A549 (cell line): ENCODE data around the gene CNTN1. TPM values are rescaled to one million over a fixed set of nuclear protein-coding genes. Genes with fewer than 3 reads are reported as not detected.

Source experiments
- ATAC-seq, 2 experiments: fragments of 200-7000 bp in 1 of 2; fragments of >200 bp in 1 of 2; cut with Nextera tagmentation in 1 of 2; cut with Tn5 transposase in 1 of 2; 3 replicates each; pipeline versions ENCODE4 v1.8.0 to v1.9.1; 2018 to 2020; ENCODE audit warnings: mild to moderate bottlenecking in 1 of 2, moderate library complexity in 1 of 2
- CTCF ChIA-PET: fragments of 300-600 bp; sonication (Branson Sonifier 250); formaldehyde crosslinking; extraction: SDS; loops from one replicate; lab custom pipeline; 2021; ENCODE audit warnings: antibody characterized with exemption, inconsistent platforms; lab: Yijun Ruan, JAX
- POLR2A ChIA-PET: fragments of 350-600 bp; formaldehyde crosslinking; extraction: SDS; loops from one replicate; lab custom pipeline; 2021; ENCODE audit warnings: antibody characterized with exemption, inconsistent platforms; lab: Yijun Ruan, JAX
- DNase-seq, 2 experiments: peaks; one replicate each; pipeline versions ENCODE4 v3.0.0 to v3.0.0-alpha.2; 2011 to 2016; ENCODE audit warnings: low read depth in 1 of 2, low spot score in 1 of 2
- FAIRE-seq: peaks from 2 replicates; lab custom pipeline; 2011; peaks lifted over from hg19 to GRCh38; lab: Jason Lieb, UNC
- H3K27ac ChIP-seq, 2 experiments: fragments of >200 bp; sonication (Bioruptor Twin); formaldehyde crosslinking; 3 replicates each; pipeline ENCODE4 v1.5.1; 2016 to 2017
- H3K4me1 ChIP-seq: fragments of >200 bp; sonication (Bioruptor Twin); formaldehyde crosslinking; 3 replicates; pipeline ENCODE4 v1.6.1; 2016
- H3K4me2 ChIP-seq: fragments of >200 bp; sonication (Bioruptor Twin); formaldehyde crosslinking; 3 replicates; pipeline ENCODE4 v1.6.1; 2016
- H3K4me3 ChIP-seq: fragments of >200 bp; sonication (Bioruptor Twin); formaldehyde crosslinking; 3 replicates; pipeline ENCODE4 v1.5.1; 2016
- H3K9me3 ChIP-seq: fragments of >200 bp; sonication (Bioruptor Twin); formaldehyde crosslinking; 3 replicates; pipeline ENCODE4 v1.6.1; 2016
- CHD2 ChIP-seq: fragments of 150-350 bp; IDR thresholded peaks from 2 replicates; pipeline ENCODE4 v1.6.1; 2014; ENCODE audit warnings: low read length; ENCODE audit not compliant: partially characterized antibody
- CHD4 ChIP-seq: fragments of 200-600 bp; sonication (generic); IDR thresholded peaks from 2 replicates; pipeline ENCODE4 v1.6.1; 2016; ENCODE audit warnings: antibody characterized with exemption, mild to moderate bottlenecking, borderline replicate concordance
- EHF ChIP-seq: fragments of 250-450 bp; sonication (Bioruptor Pico); IDR thresholded peaks from 2 replicates; pipeline ENCODE4 v1.5.0; 2020; ENCODE audit warnings: mild to moderate bottlenecking
- EP300 ChIP-seq, 2 experiments: fragments of >200 bp; sonication (Bioruptor Twin); formaldehyde crosslinking; IDR thresholded peaks; 2 replicates in 1 of 2; 3 replicates in 1 of 2; pipeline ENCODE4 v1.6.1; 2016 to 2017
- ESRRA ChIP-seq: fragments of 150-350 bp; IDR thresholded peaks from 2 replicates; pipeline ENCODE4 v1.6.1; 2014; ENCODE audit warnings: mild to moderate bottlenecking, low read length, borderline replicate concordance
- FOSL2 ChIP-seq, 2 experiments: fragments of 450-650 bp in 1 of 2; fragments of >200 bp in 1 of 2; sonication (Bioruptor Twin) in 1 of 2; formaldehyde crosslinking; IDR thresholded peaks; 2 replicates each; pipeline versions ENCODE4 v1.5.0 to v1.6.1; 2016 to 2020; ENCODE audit warnings: mild to moderate bottlenecking in 1 of 2, moderate library complexity in 1 of 2
- GATA3 ChIP-seq: IDR thresholded peaks from 2 replicates; pipeline ENCODE4 v1.6.1; 2012; ENCODE audit warnings: borderline replicate concordance
- HDAC2 ChIP-seq: fragments of 200-600 bp; sonication (generic); IDR thresholded peaks from 2 replicates; pipeline ENCODE4 v1.6.1; 2016
- KDM1A ChIP-seq: fragments of 200-600 bp; sonication (generic); IDR thresholded peaks from 2 replicates; pipeline ENCODE4 v1.6.1; 2016; ENCODE audit warnings: low read depth, mild to moderate bottlenecking
- KDM5A ChIP-seq: fragments of 200-600 bp; sonication (generic); IDR thresholded peaks from 2 replicates; pipeline ENCODE4 v1.6.1; 2016; ENCODE audit warnings: antibody characterized with exemption, mild to moderate bottlenecking
- MAFK ChIP-seq: fragments of 450-650 bp; IDR thresholded peaks from 2 replicates; pipeline ENCODE4 v1.6.1; 2014; ENCODE audit not compliant: partially characterized antibody
- MAX ChIP-seq: IDR thresholded peaks from 2 replicates; pipeline ENCODE4 v1.6.1; 2012
- PHF8 ChIP-seq: fragments of 200-600 bp; sonication (generic); IDR thresholded peaks from 2 replicates; pipeline ENCODE4 v1.6.1; 2016; ENCODE audit warnings: low read depth, mild to moderate bottlenecking, antibody characterized with exemption, moderate library complexity, borderline replicate concordance
- RCOR1 ChIP-seq: fragments of 150-350 bp; IDR thresholded peaks from 2 replicates; pipeline ENCODE4 v1.6.1; 2014; ENCODE audit warnings: antibody characterized with exemption, low read length, low read depth
- RNF2 ChIP-seq: fragments of 200-600 bp; sonication (generic); IDR thresholded peaks from 2 replicates; pipeline ENCODE4 v1.6.1; 2016; ENCODE audit warnings: low read depth, mild to moderate bottlenecking, antibody characterized with exemption, moderate library complexity, borderline replicate concordance
- SREBF2 ChIP-seq: fragments of 450-650 bp; IDR thresholded peaks from 2 replicates; pipeline ENCODE4 v1.6.1; 2014; ENCODE audit warnings: mild to moderate bottlenecking, moderate library complexity
- TP53 ChIP-seq: fragments of 250-450 bp; sonication (Bioruptor Pico); IDR thresholded peaks from 2 replicates; pipeline ENCODE4 v1.5.0; 2021; ENCODE audit warnings: mild to moderate bottlenecking, moderate library complexity
- ZSCAN20 ChIP-seq: fragments of 250-450 bp; sonication (Bioruptor Pico); IDR thresholded peaks from 2 replicates; pipeline ENCODE4 v1.8.0; 2022; ENCODE audit warnings: mild to moderate bottlenecking, moderate library complexity
- WGBS: methylation state at CpG from one replicate; pipeline ENCODE4 v1.1.6; 2017; ENCODE audit errors: missing lambda C conversion rate; 5-methylcytosine and 5-hydroxymethylcytosine counted together
- polyA plus RNA-seq, 4 experiments: library from polyadenylated mRNA; depleted of rRNA in 3 of 4; stranded (reverse); fragments of >200 nt; fragmentation: RNase III in 1 of 4; extraction: RNeasy Plus Mini Kit Qiagen cat#74134 plus additional on column Dnase treatment in 1 of 4; gene quantifications; 2 replicates in 3 of 4; 3 replicates in 1 of 4; pipeline ENCODE4 v1.2.3, GENCODE V29; 2011 to 2017
- TF ChIP-seq, protein P1 (sequence below): fragments of >200 bp; sonication (Bioruptor Twin); formaldehyde crosslinking; IDR thresholded peaks from 3 replicates; pipeline ENCODE4 v1.5.1; 2016
- TF ChIP-seq, protein P2 (sequence below): fragments of >200 bp; sonication (Bioruptor Twin); formaldehyde crosslinking; IDR thresholded peaks from 2 replicates; pipeline ENCODE4 v1.6.1; 2016
- TF ChIP-seq, protein P3 (sequence below): fragments of 250-450 bp; sonication (Bioruptor Pico); IDR thresholded peaks from 2 replicates; pipeline ENCODE4 v1.5.0; 2020; ENCODE audit warnings: low read depth, mild to moderate bottlenecking, moderate library complexity

The CNTN1 gene
- polyA plus RNA-seq, 2 of the 4 experiments (the other 2 are of a cell fraction), result 69.7 to 175 TPM

DNA sequence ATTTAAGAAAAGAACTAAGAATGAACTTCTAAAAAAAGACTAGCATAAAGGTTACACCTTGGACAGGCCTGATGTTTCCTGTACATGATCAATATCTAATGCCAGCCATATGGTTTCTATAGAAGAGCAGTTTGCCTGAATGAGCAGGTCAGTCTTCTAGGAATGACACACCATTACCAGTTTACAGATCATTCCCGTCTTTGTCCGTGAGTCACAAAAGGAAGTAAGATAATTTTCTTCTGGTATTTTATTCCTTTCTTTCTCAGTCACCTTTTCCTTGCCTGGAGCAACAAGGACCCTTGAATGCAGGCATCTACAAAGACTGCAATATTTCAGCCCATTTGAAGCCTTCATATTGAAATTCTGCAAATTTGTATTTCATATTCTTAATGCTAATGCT is 44.6 kb upstream of the CNTN1 start:
- peak; percentile 25 to 62 for DNase-seq
- H3K27ac ChIP-seq, result peak overlapping the region; percentile 14 to 58; a peak in 3 of 6 replicates
- H3K9me3 ChIP-seq, result no peaks in the 10 kb centered on the region
- TF ChIP-seq TP53 (CRISPR knock-in tag) (no peak), FOSL2 (IDR thresholded peaks at IDR 0.05) (no peak), FOSL2 (CRISPR knock-in tag; IDR thresholded peaks at IDR 0.05) (peak; percentile 69), GATA3 (no peak), HDAC2 (no peak), EHF (CRISPR knock-in tag) (no peak), CHD2 (no peak), RCOR1 (no peak), ZSCAN20 (CRISPR knock-in tag) (no peak)
- TF ChIP-seq, all 56 proteins: peak for 1
- ChIA-PET POLR2A (no interaction called here), CTCF (no interaction called here)
- peaks cover 23% of the 10 kb centered on the region for H3K4me1 ChIP-seq
- peak; percentile 88 for FAIRE-seq
- ATAC-seq, result peak; percentile 61 to 73; a peak in 4 of 6 replicates
- 20% methylated on average over 2 of the region's 2 CpGs for WGBS
- H3K4me2 ChIP-seq, result peak overlapping the region; percentile 57
- no peak overlapping the region for H3K4me3 ChIP-seq

- ChIA-PET POLR2A (no interaction called here), CTCF (no interaction called here)
- 48% methylated on average over 1 of the region's 1 CpG for WGBS
- Histone ChIP-seq H3K4me2 (peak overlapping the region; percentile 57), H3K4me1 (peaks cover 23% of the 10 kb centered on the region), H3K4me3 (no peak overlapping the region), H3K27ac (no peak overlapping the region), H3K9me3 (no peaks in the 10 kb centered on the region)
- ATAC-seq (no peak), DNase-seq (peak in 1 of 2 experiments; percentile 48), FAIRE-seq (peak; percentile 23)
- peak; percentile 31; the same call in 1 of the 2 replicates for TF ChIP-seq GATA3
- TF ChIP-seq, protein P1, sequence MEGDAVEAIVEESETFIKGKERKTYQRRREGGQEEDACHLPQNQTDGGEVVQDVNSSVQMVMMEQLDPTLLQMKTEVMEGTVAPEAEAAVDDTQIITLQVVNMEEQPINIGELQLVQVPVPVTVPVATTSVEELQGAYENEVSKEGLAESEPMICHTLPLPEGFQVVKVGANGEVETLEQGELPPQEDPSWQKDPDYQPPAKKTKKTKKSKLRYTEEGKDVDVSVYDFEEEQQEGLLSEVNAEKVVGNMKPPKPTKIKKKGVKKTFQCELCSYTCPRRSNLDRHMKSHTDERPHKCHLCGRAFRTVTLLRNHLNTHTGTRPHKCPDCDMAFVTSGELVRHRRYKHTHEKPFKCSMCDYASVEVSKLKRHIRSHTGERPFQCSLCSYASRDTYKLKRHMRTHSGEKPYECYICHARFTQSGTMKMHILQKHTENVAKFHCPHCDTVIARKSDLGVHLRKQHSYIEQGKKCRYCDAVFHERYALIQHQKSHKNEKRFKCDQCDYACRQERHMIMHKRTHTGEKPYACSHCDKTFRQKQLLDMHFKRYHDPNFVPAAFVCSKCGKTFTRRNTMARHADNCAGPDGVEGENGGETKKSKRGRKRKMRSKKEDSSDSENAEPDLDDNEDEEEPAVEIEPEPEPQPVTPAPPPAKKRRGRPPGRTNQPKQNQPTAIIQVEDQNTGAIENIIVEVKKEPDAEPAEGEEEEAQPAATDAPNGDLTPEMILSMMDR, result no peak
Observed at GRCh38 chr12:40648519-40648918, 43.7 kb upstream of the CNTN1 start.

DNA sequence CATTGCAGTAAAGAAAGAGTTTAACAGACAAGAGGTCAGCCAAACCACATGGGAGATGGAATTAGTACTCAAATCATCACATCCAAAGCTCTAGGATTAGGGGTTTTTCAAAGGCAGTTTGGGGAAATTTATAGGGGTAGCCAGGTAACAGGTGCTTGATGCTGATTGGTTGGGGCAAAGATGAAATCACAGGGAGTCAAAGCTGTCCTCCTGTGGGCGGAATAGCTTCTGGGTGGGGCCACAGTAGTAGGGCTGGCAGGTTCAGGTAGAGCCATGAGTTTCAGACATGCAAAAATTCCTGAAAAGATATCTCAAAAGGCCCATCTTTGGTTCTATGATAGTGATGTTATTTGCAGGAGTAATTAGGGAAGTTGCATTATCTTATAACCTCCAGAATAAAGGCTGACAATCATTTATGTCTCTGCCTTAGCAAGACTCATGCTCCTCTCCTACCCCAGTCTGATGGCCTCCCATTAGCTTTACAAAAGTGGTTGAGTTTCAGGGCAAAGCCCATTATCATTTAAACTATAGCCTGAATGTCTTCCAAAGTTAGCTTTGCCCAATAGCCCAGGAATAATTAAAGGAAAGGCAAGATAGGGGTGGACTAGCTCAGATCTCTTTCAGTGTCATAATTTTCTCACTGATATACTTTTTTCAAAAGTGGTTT is 42.1 kb upstream of the CNTN1 start:
- Histone ChIP-seq H3K4me2 (no peak overlapping the region), H3K4me3 (no peak overlapping the region), H3K4me1 (peaks cover 23% of the 10 kb centered on the region), H3K9me3 (no peaks in the 10 kb centered on the region), H3K27ac (no peak overlapping the region)
- CTCF ChIA-PET, result interaction anchor here (1.1 kb wide), 1 partner anchor 31 kb away, joined by 4 read pairs; no protein-coding TSS in a partner anchor
- WGBS, result 100% methylated on average over 1 of the region's 1 CpG
- no peak for FAIRE-seq
- ATAC-seq, result no peak
- DNase-seq, result no peak
- TF ChIP-seq RNF2, result no peak
- TF ChIP-seq MAX, result no peak
- TF ChIP-seq ESRRA, result no peak
- TF ChIP-seq KDM1A, result no peak
- TF ChIP-seq, protein P2, sequence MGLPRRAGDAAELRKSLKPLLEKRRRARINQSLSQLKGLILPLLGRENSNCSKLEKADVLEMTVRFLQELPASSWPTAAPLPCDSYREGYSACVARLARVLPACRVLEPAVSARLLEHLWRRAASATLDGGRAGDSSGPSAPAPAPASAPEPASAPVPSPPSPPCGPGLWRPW, result no peak
- TF ChIP-seq SREBF2, result no peak
- TF ChIP-seq CHD4, result no peak
- TF ChIP-seq KDM5A, result no peak
- TF ChIP-seq, all 56 proteins: peak for 0
- POLR2A ChIA-PET, result no interaction called here

DNA sequence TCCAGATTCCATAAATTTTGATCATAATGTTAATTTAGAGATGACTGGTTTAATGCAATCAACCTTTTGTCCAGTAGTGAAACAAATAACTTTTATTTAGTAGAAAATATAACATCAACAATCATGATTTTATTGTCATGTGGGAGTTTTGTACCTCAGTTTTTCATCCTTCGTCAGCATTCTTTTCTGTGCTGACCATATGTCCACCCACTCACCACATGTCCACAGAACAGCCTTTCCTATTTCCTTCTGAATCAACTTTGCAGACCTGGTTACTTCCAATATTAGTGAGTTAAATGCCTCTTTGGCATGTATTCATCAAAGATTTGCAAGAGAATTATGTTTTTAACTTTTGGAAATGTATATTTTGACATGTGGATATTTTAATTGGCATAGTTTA is 36.8 kb upstream of the CNTN1 start:
- TF ChIP-seq MAFK (no peak), EP300 (IDR thresholded peaks at IDR 0.05) (no peak), MAX (no peak), PHF8 (no peak)
- TF ChIP-seq, protein P3, sequence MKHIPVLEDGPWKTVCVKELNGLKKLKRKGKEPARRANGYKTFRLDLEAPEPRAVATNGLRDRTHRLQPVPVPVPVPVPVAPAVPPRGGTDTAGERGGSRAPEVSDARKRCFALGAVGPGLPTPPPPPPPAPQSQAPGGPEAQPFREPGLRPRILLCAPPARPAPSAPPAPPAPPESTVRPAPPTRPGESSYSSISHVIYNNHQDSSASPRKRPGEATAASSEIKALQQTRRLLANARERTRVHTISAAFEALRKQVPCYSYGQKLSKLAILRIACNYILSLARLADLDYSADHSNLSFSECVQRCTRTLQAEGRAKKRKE (CRISPR knock-in tag), result no peak
- TF ChIP-seq, protein P1, result no peak
- CTCF ChIA-PET, result no interaction called here
- no peak for FAIRE-seq
- POLR2A ChIA-PET, result no interaction called here
- H3K27ac ChIP-seq, result no peak overlapping the region
- no peak overlapping the region for H3K4me3 ChIP-seq
- 93% methylated on average over 1 of the region's 1 CpG for WGBS
- no peak for DNase-seq
- no peak overlapping the region for H3K4me2 ChIP-seq
- no peaks in the 10 kb centered on the region for H3K9me3 ChIP-seq
- H3K4me1 ChIP-seq, result no peaks in the 10 kb centered on the region
- no peak for ATAC-seq
